ENCODE results near the gene MYH8.

MYH8 gene

DNA sequence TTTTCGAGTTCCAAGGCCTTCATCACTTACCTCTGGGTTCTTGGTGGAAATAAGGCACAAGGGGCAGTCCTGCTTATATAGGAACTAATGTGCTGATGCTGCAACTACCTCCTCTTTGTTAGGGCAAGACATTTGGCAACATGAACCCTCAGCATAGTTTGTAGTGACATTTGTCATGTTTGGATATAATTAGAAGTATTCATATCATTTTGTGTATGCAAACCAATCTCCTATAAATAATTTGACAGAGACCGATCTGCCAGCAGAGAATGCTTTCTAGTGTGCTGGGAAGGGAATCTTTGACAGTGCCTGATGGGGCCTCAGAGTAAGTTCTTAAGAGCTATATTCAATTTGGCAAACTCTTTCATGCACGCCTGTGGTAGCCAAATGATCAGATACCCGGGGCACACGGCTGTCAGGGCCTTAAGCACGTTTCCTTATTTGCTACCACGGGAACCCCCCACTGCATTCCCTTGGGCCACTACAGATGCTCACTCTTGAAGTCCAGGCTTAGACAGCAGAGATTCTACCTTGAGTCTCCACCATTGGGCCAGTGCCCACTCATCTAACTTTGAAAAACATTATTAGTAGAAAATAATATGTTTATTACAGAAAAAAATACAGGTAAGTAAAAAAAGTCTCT is at the start of gene MYH8:
TSS of gene MYH8 (minus strand) at position 51 of the 643 bp plus-strand sequence. CDS start 1,723 bp downstream, outside the sequence.
- no peak for DNase-seq

- no peak for DNase-seq
Measured at GRCh38 chr17:10469459-10469858, 47.7 kb upstream of the MYH8 start, which contains the start of gene MYH4. Gene MYH4 (minus strand): TSS chr17:10469559. CDS start chr17:10466745, 2,814 bp downstream.

GRCh38 chr17:10463402-10463801 is 41.7 kb upstream of the MYH8 start:
- DNase-seq: peak; percentile 1

DNA sequence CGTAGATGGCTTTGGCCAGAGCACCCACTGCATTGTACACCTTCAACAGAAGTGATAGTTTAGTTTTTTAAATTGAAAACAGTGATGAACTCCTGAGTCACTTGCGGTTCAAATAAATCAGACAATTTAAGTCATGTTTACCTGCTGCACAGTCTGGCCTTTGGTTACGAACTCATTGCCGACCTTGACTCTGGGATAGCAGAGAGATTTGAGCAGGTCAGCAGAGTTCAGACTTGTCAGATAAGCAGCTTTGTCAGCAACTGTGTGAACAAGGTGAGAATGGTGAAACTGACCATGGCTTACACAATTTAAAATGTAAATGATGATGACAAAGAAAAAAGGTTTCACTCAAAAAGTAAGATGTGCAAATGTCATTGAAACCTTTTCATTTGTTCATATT is 38.3 kb upstream of the MYH8 start:
- DNase-seq: no peak

DNA sequence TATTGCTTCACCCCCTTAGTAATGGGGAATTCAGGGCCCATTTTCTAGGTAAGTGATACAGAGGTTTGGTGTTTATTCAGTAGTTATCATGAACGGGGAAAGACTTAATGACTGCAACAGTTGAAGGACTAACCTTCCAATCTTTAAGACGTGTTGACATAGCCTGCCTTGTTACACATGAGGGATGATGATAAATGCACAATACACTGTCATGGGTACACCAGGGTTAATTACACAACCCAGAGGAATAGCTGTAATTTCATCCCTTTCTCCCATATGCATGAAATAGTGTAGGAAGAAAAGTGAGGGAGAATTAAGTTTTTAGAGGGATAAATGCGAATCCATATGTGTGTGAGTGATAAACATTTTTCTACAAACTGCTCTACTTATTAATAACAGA is 37.0 kb upstream of the MYH8 start:
- DNase-seq: no peak

GRCh38 chr17:10457952-10458351 is 36.2 kb upstream of the MYH8 start:
- no peak for DNase-seq

- DNase-seq: no peak
Measured at GRCh38 chr17:10447026-10447931, 25.5 kb upstream of the MYH8 start.

DNA sequence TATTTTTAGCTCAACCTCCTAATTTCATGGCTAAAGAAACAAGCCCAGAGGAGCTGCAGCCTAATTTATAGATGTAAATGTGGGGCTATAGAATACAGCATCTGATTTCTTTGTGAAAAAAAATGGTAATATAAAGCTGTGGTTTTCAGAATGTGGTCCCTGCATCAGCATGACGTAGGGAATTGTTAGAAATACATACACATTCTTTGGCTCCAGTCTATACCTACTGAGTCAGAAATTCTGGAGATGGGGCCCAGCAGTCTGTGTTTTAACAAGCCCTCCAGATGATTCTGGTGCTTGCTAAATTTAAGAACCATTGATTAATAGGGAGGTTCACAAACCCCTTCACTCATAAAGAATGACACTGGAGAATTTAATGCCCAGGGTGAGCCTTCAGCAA is 18.1 kb upstream of the MYH8 start:
- DNase-seq: no peak

DNA sequence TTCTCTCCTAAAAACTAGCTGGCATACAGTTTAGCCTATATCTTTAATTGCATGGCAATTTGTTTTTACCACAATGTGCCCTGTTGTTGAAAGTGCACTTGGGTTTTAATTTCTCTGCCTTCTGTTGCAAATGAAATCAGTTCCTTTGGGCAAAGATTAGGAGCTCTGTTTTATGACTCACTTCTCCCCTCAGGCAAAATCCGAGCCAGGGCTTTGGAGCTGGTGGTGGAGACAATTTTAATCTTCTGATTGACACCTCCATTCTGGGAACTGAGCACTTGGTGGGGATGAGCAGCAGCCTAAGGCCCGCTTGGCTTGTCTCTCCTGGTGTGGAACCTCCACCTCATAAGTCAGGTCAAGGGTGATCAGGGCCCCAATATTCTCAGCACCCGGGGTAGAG is 13.3 kb upstream of the MYH8 start:
- DNase-seq: no peak

- DNase-seq: no peak
Measured at GRCh38 chr17:10429421-10430045, 7.8 kb upstream of the MYH8 start.

- DNase-seq: no peak
Measured at GRCh38 chr17:10428781-10429180, 7.0 kb upstream of the MYH8 start.

GRCh38 chr17:10421211-10421610 is 539 bp downstream of the MYH8 start:
- no peak for DNase-seq

GRCh38 chr17:10420811-10421210 is 939 bp downstream of the MYH8 start:
- DNase-seq: no peak

DNA sequence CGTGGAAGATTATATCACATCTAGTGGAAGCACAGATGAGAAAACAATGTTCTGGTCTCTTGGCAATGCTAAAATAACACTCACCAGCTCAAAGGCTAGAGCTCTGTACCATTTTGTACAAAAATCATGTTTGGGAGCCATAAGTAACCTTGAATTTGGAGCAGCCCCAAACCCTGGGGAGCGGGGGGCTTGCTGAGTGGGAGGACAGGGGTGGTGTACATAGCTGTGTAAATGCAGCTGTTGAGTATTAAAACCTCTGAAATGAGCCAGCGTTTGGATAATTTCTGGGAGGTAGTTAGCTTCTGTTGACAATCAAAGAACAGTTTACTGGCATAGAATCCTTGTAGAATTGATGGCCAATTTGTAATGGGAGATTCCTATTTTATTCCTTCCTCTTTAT is 4.3 kb downstream of the MYH8 start:
- DNase-seq: no peak

- DNase-seq: no peak
Measured at GRCh38 chr17:10415161-10415560, 6.6 kb downstream of the MYH8 start.

GRCh38 chr17:10403589-10403988 is 18.2 kb downstream of the MYH8 start:
- no peak for DNase-seq

- DNase-seq: no peak
Measured at GRCh38 chr17:10398352-10398751, 23.4 kb downstream of the MYH8 start.

DNA sequence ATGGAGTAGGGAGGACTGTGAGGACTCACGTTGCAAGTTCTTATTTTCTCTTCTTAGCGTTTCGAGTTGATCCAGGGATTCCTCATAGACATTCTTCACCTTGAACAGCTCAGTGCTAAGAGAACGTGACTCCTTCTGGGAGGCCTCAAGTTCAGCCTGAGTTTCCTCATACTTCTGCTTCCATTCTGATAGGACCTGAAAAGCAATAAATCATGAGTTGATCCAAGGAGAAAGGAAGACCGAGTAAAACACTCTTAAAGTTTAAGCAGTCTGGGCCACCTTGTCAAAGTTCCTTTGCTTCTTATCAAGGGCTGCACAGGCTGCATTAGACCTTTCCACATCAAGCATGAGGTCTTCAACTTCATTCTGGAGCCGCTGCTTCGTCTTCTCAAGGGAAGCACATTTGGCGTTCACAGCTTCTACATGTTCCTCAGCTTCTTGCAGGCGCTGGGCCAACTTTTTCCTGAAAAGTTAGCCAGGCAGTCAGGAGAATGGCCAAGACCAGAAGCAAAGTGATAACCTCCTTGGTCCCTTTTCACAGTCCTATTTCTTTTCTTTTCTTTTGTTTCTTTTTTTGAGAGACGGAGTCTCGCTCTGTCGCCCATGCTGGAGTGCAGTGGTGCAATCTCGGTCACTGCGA is 25.1 kb downstream of the MYH8 start:
- no peak for DNase-seq

DNA sequence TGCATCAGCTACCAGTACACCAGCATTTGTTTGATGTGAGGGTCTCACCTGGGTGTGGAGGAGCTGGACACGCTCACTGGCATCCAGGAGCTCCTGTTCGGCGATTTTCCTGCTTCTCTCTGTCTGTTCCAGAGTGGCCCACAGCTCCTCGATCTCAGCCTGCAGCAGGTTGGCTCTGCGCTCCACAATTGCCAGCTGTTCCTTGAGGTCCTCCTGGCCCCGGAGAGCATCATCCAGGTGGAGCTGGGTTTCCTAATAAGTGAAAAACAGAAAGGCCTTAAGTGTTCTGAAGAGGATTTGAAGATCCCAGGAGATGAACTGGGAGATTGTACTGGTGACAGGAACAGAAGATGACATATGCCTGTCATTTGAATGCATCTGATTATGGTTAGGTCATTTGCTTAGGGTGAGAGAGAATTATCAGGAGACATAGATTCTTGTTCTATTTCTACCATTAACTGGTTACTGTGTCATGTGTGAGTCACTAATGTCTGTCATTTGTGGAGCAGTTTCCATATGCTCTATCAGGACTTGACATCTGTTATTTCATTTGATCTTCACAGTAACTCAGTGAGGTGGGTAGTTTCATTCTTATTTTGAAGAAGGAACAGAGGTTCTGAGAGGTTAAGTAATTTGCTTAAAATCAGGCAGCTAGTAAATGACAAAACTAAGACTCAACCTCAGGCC is 27.4 kb downstream of the MYH8 start:
- DNase-seq: no peak

- DNase-seq: no peak
Measured at GRCh38 chr17:10392880-10393279, 28.9 kb downstream of the MYH8 start.

GRCh38 chr17:10385871-10386270 is 35.9 kb downstream of the MYH8 start:
- no peak for DNase-seq

GRCh38 chr17:10384175-10384574 is 37.6 kb downstream of the MYH8 start:
- DNase-seq: no peak
